ENCODE measurements around the gene VASH1. TPM values are rescaled to one million over a fixed set of nuclear protein-coding genes. Genes with fewer than 3 reads are reported as not detected.

Gene VASH1
- total RNA-seq, 2 experiments from 2014 or later: 2.5 to 2.6 TPM

Other genes starting within 250 kb of the VASH1 start
- gene ANGEL1, start 51.4 kb downstream of the VASH1 start, total RNA-seq: 10 to 100 TPM in 1 of 2 experiments, 1 to 10 TPM in 1; 9.9 to 11.0 TPM
- not detected for gene LRRC74A, start 64.9 kb downstream of the VASH1 start, total RNA-seq

Data from activated CD4-positive, alpha-beta memory T cell treated with anti-CD3 and anti-CD28 coated beads, Interleukin-2, amount 10 ng/mL, durations not matched to agents 7 days and 5 days (primary cell).